SK-N-SH (cell line): Measurements from ENCODE around the gene DLG1. TPM values are rescaled to one million over a fixed set of nuclear protein-coding genes. Genes with fewer than 3 reads are reported as not detected.

Experiments
- CTCF ChIA-PET: fragments of 300-600, 350-600 bp; formaldehyde crosslinking; extraction: SDS; loops from one replicate; lab custom pipeline; 2021; lab: Yijun Ruan, JAX
- POLR2A ChIA-PET: fragments of 350-600 bp; sonication (Branson Sonifier 250); formaldehyde crosslinking; extraction: SDS; loops from one replicate; lab custom pipeline; 2020; ENCODE audit warnings: antibody characterized with exemption, inconsistent platforms; lab: Yijun Ruan, JAX
- DNase-seq: peaks from one replicate; pipeline ENCODE4 v3.0.0; 2012
- H2AFZ ChIP-seq: fragments of 200-600 bp; sonication (generic); 2 replicates; pipeline ENCODE4 v1.8.1; 2016; ENCODE audit warnings: antibody characterized with exemption, mild to moderate bottlenecking, low read depth
- H3F3A ChIP-seq: fragments of 200-600 bp; sonication (generic); replicated peaks from 2 replicates; pipeline ENCODE3; 2016; ENCODE audit warnings: antibody characterized with exemption, mild to moderate bottlenecking; ENCODE audit not compliant: insufficient read depth
- H3K27ac ChIP-seq, 2 experiments: fragments of 200-500 bp in 1 of 2; fragments of 200-600 bp in 1 of 2; sonication (Bioruptor generic) in 1 of 2; sonication (generic), shearing (Covaris generic) in 1 of 2; 2 replicates each; pipeline versions ENCODE4 v1.5.1 to v1.6.1; 2014 to 2016; ENCODE audit warnings: low read depth in 2 of 2, inconsistent platforms in 1 of 2, low read length in 1 of 2, mild to moderate bottlenecking in 1 of 2, mixed read lengths in 1 of 2
- H3K27me3 ChIP-seq: fragments of 200-600 bp; sonication (generic), shearing (Covaris generic); 2 replicates; pipeline ENCODE4 v1.6.1; 2016; ENCODE audit warnings: mixed run types; ENCODE audit not compliant: insufficient read depth
- H3K36me3 ChIP-seq, 2 experiments: fragments of 200-500 bp in 1 of 2; fragments of 200-600 bp in 1 of 2; sonication (Bioruptor generic) in 1 of 2; sonication (generic) in 1 of 2; replicated peaks in 1 of 2; 2 replicates each; pipeline versions ENCODE3 to v1.5.1; 2014 to 2016; ENCODE audit warnings: low read length in 1 of 2, mild to moderate bottlenecking in 1 of 2; ENCODE audit not compliant: insufficient read depth in 2 of 2, control insufficient read depth in 1 of 2
- H3K4me1 ChIP-seq, 2 experiments: fragments of 200-500 bp in 1 of 2; fragments of 200-600 bp in 1 of 2; sonication (Bioruptor generic) in 1 of 2; sonication (generic), shearing (Covaris generic) in 1 of 2; 2 replicates each; pipeline versions ENCODE4 v1.5.1 to v1.6.1; 2014 to 2016; ENCODE audit warnings: low read depth in 1 of 2, low read length in 1 of 2, mixed run types in 1 of 2; ENCODE audit not compliant: insufficient read depth in 2 of 2, control insufficient read depth in 1 of 2
- H3K4me2 ChIP-seq: fragments of 200-600 bp; sonication (generic), shearing (Covaris generic); 2 replicates; pipeline ENCODE4 v1.6.1; 2017; ENCODE audit warnings: mixed run types
- H3K4me3 ChIP-seq, 2 experiments: fragments of 200-500 bp in 1 of 2; fragments of 200-600 bp in 1 of 2; sonication (Bioruptor generic) in 1 of 2; sonication (generic), shearing (Covaris generic) in 1 of 2; 2 replicates each; pipeline versions ENCODE4 v1.5.1 to v1.8.1; 2014 to 2016; ENCODE audit warnings: low read depth in 2 of 2, inconsistent platforms in 1 of 2, low read length in 1 of 2, mild to moderate bottlenecking in 1 of 2, mixed read lengths in 1 of 2, moderate library complexity in 1 of 2
- H3K79me2 ChIP-seq: fragments of 200-600 bp; sonication (generic); 2 replicates; pipeline ENCODE4 v1.8.1; 2017; ENCODE audit warnings: mild to moderate bottlenecking; ENCODE audit not compliant: insufficient read depth
- H3K9ac ChIP-seq: fragments of 200-600 bp; sonication (generic); 2 replicates; pipeline ENCODE4 v1.6.1; 2017; ENCODE audit warnings: mixed run types
- H3K9me2 ChIP-seq: fragments of 200-600 bp; sonication (generic); 2 replicates; pipeline ENCODE4 v1.6.1; 2017; ENCODE audit warnings: mixed run types
- H3K9me3 ChIP-seq: fragments of 200-600 bp; sonication (generic); 2 replicates; pipeline ENCODE4 v1.6.1; 2017; ENCODE audit warnings: mixed run types, mild to moderate bottlenecking, moderate library complexity
- H4K20me1 ChIP-seq: fragments of 200-600 bp; sonication (generic); 2 replicates; pipeline ENCODE4 v1.6.1; 2017; ENCODE audit warnings: mild to moderate bottlenecking, mixed run types; ENCODE audit not compliant: insufficient read depth
- CTCF ChIP-seq: fragments of 200-600 bp; sonication (generic); IDR thresholded peaks from 2 replicates; pipeline ENCODE4 v1.6.1; 2017; ENCODE audit warnings: antibody characterized with exemption, mild to moderate bottlenecking, moderate library complexity
- ELF1 ChIP-seq: IDR thresholded peaks from 2 replicates; pipeline ENCODE4 v1.4.0; 2012
- EP300 ChIP-seq, 2 experiments: IDR thresholded peaks; 2 replicates each; pipeline versions ENCODE4 v1.4.0 to v1.6.1; 2012; ENCODE audit warnings: borderline replicate concordance in 1 of 2, low read depth in 1 of 2, low read length in 1 of 2
- EZH2phosphoT487 ChIP-seq: fragments of 200-600 bp; sonication (generic); IDR thresholded peaks from 2 replicates; pipeline ENCODE4 v1.6.1; 2017; ENCODE audit warnings: low read depth, mixed run types, mild to moderate bottlenecking, antibody characterized with exemption, moderate library complexity, borderline replicate concordance
- FOSL2 ChIP-seq: IDR thresholded peaks from 2 replicates; pipeline ENCODE4 v1.4.0; 2012; ENCODE audit warnings: low read depth, mild to moderate bottlenecking, moderate library complexity, borderline replicate concordance
- FOXJ3 ChIP-seq: sonication (generic); formaldehyde crosslinking; IDR thresholded peaks from 2 replicates; pipeline ENCODE4 v1.5.1; 2020; ENCODE audit warnings: mild to moderate bottlenecking, missing genetic modification reagents
- GABPA ChIP-seq: IDR thresholded peaks from 2 replicates; pipeline ENCODE4 v1.4.0; 2012; ENCODE audit warnings: low read depth, mild to moderate bottlenecking
- NFIC ChIP-seq: IDR thresholded peaks from 2 replicates; pipeline ENCODE4 v1.4.0; 2012; ENCODE audit warnings: borderline replicate concordance
- PBX3 ChIP-seq: IDR thresholded peaks from 2 replicates; pipeline ENCODE4; 2012
- TAF1 ChIP-seq: IDR thresholded peaks from 2 replicates; pipeline ENCODE4 v1.6.1; 2012; ENCODE audit warnings: low read depth, mild to moderate bottlenecking, low read length, moderate library complexity, borderline replicate concordance
- USF1 ChIP-seq: IDR thresholded peaks from 2 replicates; pipeline ENCODE4 v1.4.0; 2012; ENCODE audit warnings: low read depth, borderline replicate concordance
- USF2 ChIP-seq: fragments of 150-350 bp; IDR thresholded peaks from 2 replicates; pipeline ENCODE4 v1.6.1; 2017; ENCODE audit warnings: antibody characterized with exemption, low read length, low read depth, borderline replicate concordance
- YY1 ChIP-seq: IDR thresholded peaks from 2 replicates; pipeline ENCODE4 v1.4.0; 2012; ENCODE audit warnings: low read depth, mild to moderate bottlenecking
- WGBS: methylation state at CpG from one replicate; pipeline ENCODE4 v1.1.6; 2017; ENCODE audit warnings: low lambda C conversion rate; 5-methylcytosine and 5-hydroxymethylcytosine counted together
- polyA plus RNA-seq, 3 experiments: library from polyadenylated mRNA; depleted of rRNA; stranded (reverse); fragments of >200 nt; gene quantifications; 2 replicates each; pipeline ENCODE4 v1.2.3, GENCODE V29; 2012

The DLG1 gene
- polyA plus RNA-seq, 1 of the 3 experiments (the other 2 are of a cell fraction), result 16.5 TPM

GRCh38 chr3:197268294-197268693, 30.1 kb downstream of the DLG1 start:
- WGBS, result 95% methylated on average over 4 of the region's 4 CpGs
- Histone ChIP-seq H3K79me2 (peaks cover 97% of the 10 kb centered on the region), H3K4me2 (no peak overlapping the region), H3K36me3 (peaks cover 27 to 38% of the 10 kb centered on the region in 2 experiments), H3K27me3 (no peaks in the 10 kb centered on the region), H3K4me1 (peaks cover 0 to 4% of the 10 kb centered on the region in 2 experiments; a peak in 2 of 4 replicates), H3K27ac (no peak overlapping the region), H4K20me1 (peaks cover 41% of the 10 kb centered on the region), H3K4me3 (no peak overlapping the region), H3K9me3 (no peaks in the 10 kb centered on the region), H2AFZ (no peak overlapping the region), H3F3A (peaks cover 5% of the 10 kb centered on the region), H3K9ac (no peak overlapping the region), H3K9me2 (no peaks in the 10 kb centered on the region)
- POLR2A ChIA-PET, result no interaction called here
- CTCF ChIA-PET, result interaction anchor here (0.6 to 3.0 kb wide), 7 partner anchors 11 to 234 kb away, joined by 3 to 24 read pairs (median 4); no protein-coding TSS in a partner anchor
- TF ChIP-seq CTCF (no peak), PBX3 (no peak), EP300 (IDR thresholded peaks at IDR 0.05; ENCODE audit: borderline replicate concordance in 1 of 2, low read depth in 1 of 2, low read length in 1 of 2) (no peak), FOSL2 (no peak), USF2 (no peak), YY1 (no peak), USF1 (no peak), ELF1 (no peak), EZH2phosphoT487 (no peak), GABPA (no peak), FOXJ3 (CRISPR knock-in tag) (no peak), TAF1 (no peak)
- no peak for DNase-seq

GRCh38 chr3:197266331-197266730, 32.1 kb downstream of the DLG1 start:
- Histone ChIP-seq H3K4me2 (no peak overlapping the region), H3K27ac (no peak overlapping the region), H4K20me1 (peaks cover 36% of the 10 kb centered on the region), H3K4me1 (peaks cover 0 to 4% of the 10 kb centered on the region in 2 experiments; a peak in 1 of 4 replicates), H3K9me3 (no peaks in the 10 kb centered on the region), H3F3A (peaks cover 5% of the 10 kb centered on the region), H3K27me3 (no peaks in the 10 kb centered on the region), H3K79me2 (peaks cover 96% of the 10 kb centered on the region), H2AFZ (no peak overlapping the region), H3K9ac (no peak overlapping the region), H3K4me3 (no peak overlapping the region), H3K36me3 (peaks cover 31% of the 10 kb centered on the region in 2 experiments), H3K9me2 (no peaks in the 10 kb centered on the region)
- CTCF ChIA-PET, result interaction anchor here (1.0 to 3.2 kb wide), 3 partner anchors 10 to 260 kb away, joined by 3 to 20 read pairs (median 12); no protein-coding TSS in a partner anchor
- POLR2A ChIA-PET, result no interaction called here
- no peak for TF ChIP-seq EZH2phosphoT487
- no peak for TF ChIP-seq NFIC
- 99% methylated on average over 4 of the region's 4 CpGs for WGBS
- no peak for DNase-seq
